AG04450 (cell line): ENCODE measurements around the gene BRF1. TPM values are rescaled to one million over a fixed set of nuclear protein-coding genes. Genes with fewer than 3 reads are reported as not detected.
"Not testable (repeated sequence)": the region's sequence is repeated elsewhere in the genome, so short reads cannot be mapped to it uniquely, and the experiment has no call there.

Source experiments
- CTCF ChIA-PET: fragments of 300-600, 350-600 bp; formaldehyde crosslinking; extraction: SDS; loops from one replicate; lab custom pipeline; 2022; ENCODE audit warnings: antibody characterized with exemption, inconsistent platforms; lab: Charles Lee
- POLR2A ChIA-PET: fragments of 350-600 bp; formaldehyde crosslinking; extraction: SDS; loops from one replicate; lab custom pipeline; 2021; ENCODE audit warnings: antibody characterized with exemption, inconsistent platforms; lab: Yijun Ruan, JAX
- DNase-seq: peaks from one replicate; pipeline ENCODE4 v3.0.0-alpha.2; 2011; ENCODE audit warnings: low read depth, low spot score
- H3K27ac ChIP-seq: one replicate; pipeline ENCODE4 v1.5.1; 2012; ENCODE audit warnings: low read depth, low read length, control low read depth
- H3K27me3 ChIP-seq: one replicate; pipeline ENCODE4 v1.6.0; 2012; ENCODE audit warnings: low read length; ENCODE audit not compliant: control insufficient read depth, insufficient read depth
- H3K4me3 ChIP-seq: 2 replicates; pipeline ENCODE4 v1.5.1; 2011; ENCODE audit warnings: mild to moderate bottlenecking, low read depth, low read length, control low read depth
- H3K9me3 ChIP-seq: 2 replicates; pipeline ENCODE4 v1.5.1; 2012; ENCODE audit warnings: low read length; ENCODE audit not compliant: control insufficient read depth, insufficient read depth
- CTCF ChIP-seq: IDR thresholded peaks from 2 replicates; pipeline ENCODE4 v1.5.1; 2011; ENCODE audit warnings: low read depth, low read length, control low read depth, inconsistent platforms
- polyA plus RNA-seq: library from polyadenylated mRNA; depleted of rRNA; stranded (reverse); fragments of >200 nt; gene quantifications from 2 replicates; pipeline ENCODE4 v1.2.3, GENCODE V29; 2011

The BRF1 gene
- polyA plus RNA-seq, 1 experiment = 6.3 TPM

GRCh38 chr14:105335735-105336476 is 35.1 kb upstream of the BRF1 start:
- Histone ChIP-seq H3K4me3 (no peak overlapping the region), H3K27me3 (no peaks in the 10 kb centered on the region), H3K27ac (no peak overlapping the region), H3K9me3 (no peaks in the 10 kb centered on the region; the same call in 1 of the 2 replicates)
- ChIA-PET CTCF (no interaction called here), POLR2A (no interaction called here)
- TF ChIP-seq CTCF = no peak
- no peak for DNase-seq

GRCh38 chr14:105335231-105335542 is 34.4 kb upstream of the BRF1 start:
- H3K27me3 ChIP-seq, H3K27ac ChIP-seq, H3K9me3 ChIP-seq, H3K4me3 ChIP-seq, CTCF ChIA-PET, DNase-seq, POLR2A ChIA-PET: not testable (repeated sequence)

GRCh38 chr14:105334383-105335230 is 33.8 kb upstream of the BRF1 start:
- H3K27ac ChIP-seq = no peak overlapping the region
- DNase-seq = no peak
- TF ChIP-seq CTCF = no peak
- H3K9me3 ChIP-seq = no peaks in the 10 kb centered on the region; the same call in 1 of the 2 replicates
- ChIA-PET POLR2A (no interaction called here), CTCF (no interaction called here)
- H3K4me3 ChIP-seq = no peak overlapping the region
- no peaks in the 10 kb centered on the region for H3K27me3 ChIP-seq

- Histone ChIP-seq H3K27ac (no peak overlapping the region), H3K9me3 (no peaks in the 10 kb centered on the region; the same call in 1 of the 2 replicates), H3K27me3 (no peaks in the 10 kb centered on the region), H3K4me3 (no peak overlapping the region)
- no peak for TF ChIP-seq CTCF
- ChIA-PET POLR2A (no interaction called here), CTCF (no interaction called here)
- no peak for DNase-seq
Observed at GRCh38 chr14:105333613-105334364, 33.0 kb upstream of the BRF1 start.

- POLR2A ChIA-PET = no interaction called here
- no peak for DNase-seq
- no peak overlapping the region for H3K4me3 ChIP-seq
- TF ChIP-seq CTCF = no peak
- no peaks in the 10 kb centered on the region for H3K27me3 ChIP-seq
- no peaks in the 10 kb centered on the region; the same call in 1 of the 2 replicates for H3K9me3 ChIP-seq
- no peak overlapping the region for H3K27ac ChIP-seq
- CTCF ChIA-PET = no interaction called here
Observed at GRCh38 chr14:105333020-105333490, 32.3 kb upstream of the BRF1 start.
